ENCODE measurements around the gene PRF1.
"Not testable (repeated sequence)": the region's sequence is repeated elsewhere in the genome, so short reads cannot be mapped to it uniquely, and the experiment has no call there.

PRF1 gene

DNA sequence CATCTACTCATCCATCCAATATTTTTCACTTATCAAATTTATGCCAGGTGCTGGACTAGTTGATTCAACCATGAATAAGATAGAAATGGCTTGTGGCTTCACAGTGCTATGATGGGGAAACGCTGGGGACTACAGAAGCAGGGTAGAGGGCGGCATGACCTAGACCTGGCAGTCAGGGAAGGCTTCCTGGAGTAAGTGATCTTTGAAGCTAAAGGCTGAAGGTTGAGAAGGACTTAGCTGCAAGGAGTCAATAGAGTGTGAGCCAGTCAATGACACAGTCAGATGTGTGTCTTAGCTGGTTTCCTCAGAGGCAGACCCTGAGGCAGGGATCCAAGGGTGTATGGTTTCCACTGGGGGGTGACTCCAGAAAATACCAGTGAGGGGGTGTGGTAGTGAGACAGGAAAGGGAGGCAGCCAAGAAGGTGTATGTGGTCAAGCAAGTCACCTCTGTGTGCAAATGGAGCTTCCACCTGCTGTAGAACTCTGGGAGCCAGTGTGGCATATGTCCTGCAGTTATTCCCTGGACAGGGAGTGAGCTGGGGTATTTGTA is 10.3 kb downstream of the PRF1 start:
- no peak for DNase-seq

DNA sequence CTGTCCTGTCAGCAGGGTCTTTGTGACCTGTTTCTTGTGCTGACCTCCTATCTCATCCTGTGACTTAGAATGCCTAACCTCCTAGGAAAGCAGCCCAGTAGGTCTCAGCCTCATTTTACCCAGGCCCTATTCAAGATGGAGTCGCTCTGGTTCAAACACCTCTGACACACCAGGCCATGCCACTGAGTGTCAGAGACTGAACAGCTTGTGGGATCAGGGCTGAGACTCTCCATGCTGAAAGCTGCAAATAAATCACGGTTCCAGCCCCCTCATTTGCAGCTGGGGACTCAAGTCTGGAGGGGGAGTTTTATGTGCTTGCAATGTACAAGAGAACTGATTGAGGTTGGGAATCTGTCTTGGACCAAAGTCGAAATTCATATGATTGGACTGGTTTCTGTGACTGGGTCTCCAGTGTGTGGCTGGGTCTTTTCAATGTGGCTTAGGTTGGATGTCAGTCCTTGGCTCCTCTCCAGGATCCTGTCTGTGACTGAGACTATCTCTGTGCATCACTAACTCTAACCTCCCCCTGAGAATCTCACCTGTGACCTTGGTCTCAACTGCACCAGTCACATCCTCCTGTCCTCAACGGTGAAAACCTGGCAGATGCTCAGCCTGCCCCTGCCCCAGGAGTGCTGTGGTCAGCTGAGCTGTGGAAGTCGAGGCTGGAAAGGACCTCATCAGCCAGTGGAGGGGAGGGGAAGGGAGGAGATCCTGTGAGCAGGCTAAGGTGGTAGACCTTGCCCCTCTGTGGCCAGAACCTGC is 11.7 kb downstream of the PRF1 start:
- no peak for DNase-seq

DNA sequence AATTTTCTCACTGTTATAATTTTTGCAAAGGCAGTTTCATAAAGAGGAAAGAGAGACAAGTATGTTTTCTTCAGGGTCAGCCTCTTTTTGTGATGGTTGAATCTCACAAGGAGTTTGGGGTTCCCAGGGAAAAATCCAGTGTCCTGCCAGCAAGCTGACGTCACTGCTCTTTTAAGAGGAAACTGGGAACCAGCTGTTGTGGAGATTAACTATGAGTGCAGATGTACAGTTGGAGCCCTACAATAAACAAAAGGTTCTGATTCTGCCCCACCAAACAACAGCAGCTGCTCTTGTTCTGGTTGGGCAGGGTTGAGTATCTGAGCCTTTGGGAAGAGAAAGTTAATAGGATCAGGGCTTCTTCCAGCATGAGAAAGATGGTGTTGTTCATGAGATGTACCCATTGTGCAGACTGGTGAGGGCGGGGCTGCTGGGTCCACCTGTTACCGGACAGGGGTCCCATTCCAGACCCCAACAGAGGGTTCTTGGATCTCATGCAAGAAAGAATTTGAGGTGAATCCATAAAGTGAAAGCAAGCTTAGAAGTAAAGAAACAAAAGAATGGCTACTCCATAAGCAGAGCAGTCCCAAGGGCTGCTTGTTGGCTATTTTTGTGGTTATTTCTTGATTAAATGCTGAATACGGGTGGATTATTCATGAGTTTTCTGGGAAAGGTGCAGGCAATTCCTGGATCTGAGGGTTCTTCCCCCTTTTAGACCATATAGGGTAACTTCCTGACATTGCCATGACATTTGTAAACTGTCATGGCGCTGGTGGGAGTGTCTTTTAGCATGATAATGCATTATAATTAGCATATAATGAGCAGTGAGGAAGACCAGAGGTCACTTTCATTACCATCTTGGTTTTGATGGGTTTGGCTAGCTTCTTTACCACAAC is 12.5 kb downstream of the PRF1 start:
- no peak for DNase-seq

DNA sequence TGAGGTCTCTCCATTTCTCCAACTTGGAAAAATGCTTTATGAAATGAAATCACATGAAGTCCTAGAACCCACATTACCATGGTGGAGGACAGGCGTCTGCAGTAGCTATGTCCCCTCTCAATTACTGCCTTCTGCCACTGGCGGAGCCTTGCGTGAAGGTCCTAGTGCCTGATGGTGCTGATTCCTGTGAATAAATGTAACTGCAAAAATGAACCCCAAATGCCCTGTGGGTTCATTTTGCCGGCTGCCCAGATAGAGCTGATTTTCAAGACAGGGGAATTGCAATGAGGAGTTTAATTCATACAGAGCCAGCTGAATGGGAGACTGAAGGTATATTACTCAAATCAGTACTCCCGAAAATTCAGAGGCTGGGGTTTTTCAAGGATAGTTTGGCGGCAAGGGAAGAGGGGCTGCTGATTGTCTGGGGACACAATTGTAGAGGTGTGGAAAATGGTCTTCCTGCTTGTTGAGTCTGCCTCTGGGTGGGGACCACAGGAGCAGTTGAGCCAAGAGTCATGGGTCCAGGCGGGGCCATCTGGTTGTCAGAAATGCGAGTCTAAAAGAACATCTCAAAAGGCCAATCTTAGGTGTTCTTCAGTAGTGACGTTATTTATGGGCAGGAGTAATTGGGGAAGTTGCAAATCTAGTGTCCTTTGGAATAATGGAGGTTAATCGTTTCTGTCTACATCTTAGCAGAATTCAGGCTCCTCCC is 13.5 kb downstream of the PRF1 start:
- DNase-seq = no peak

DNA sequence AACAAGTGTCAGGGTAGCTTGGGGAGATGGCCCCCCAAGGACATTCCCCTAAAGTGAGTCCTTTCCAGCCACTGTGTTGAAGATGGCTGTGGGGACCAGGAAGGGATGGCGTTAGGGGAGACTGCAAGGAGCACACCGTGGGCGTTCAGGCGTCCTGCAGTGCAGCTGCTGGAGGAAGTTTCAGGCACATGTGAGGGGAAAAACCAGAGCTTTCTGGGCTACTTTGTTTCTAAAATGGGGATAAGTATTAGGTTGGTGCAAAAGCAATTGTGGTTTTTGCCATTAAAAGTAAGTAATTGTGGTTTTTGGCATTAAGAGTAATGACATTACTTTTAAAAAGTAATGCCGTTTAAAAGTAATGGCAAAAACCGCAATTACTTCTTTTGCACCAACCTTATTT is 14.3 kb downstream of the PRF1 start:
- DNase-seq = no peak

DNA sequence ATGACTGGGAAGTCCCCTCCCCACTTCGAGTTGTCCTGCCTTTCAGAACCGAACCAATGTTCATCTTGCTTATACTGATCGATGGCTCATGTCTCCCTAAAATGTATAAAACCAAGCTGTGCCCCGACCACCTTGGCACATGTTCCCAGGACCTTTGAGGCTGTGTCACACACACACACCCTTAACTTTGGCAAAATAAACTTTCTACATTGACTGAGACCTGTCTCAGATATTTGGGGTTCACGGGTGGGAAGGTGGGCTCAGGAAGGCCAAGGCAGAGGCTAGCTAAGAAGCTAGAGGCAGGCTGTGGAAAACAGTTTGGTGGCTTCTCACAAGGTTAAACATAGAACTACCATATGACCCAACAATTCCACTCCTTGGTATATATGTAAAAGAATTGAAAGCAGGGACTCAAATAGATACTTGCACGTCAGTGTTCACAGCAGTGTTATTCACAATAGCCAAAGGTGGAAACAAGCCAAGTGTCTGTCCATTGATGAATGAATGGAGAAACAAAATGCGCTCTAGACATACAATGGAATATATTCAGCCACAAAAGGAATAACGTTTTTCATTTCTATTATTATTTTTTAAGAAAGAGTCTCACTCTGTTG is 15.4 kb downstream of the PRF1 start:
- no peak for DNase-seq

DNA sequence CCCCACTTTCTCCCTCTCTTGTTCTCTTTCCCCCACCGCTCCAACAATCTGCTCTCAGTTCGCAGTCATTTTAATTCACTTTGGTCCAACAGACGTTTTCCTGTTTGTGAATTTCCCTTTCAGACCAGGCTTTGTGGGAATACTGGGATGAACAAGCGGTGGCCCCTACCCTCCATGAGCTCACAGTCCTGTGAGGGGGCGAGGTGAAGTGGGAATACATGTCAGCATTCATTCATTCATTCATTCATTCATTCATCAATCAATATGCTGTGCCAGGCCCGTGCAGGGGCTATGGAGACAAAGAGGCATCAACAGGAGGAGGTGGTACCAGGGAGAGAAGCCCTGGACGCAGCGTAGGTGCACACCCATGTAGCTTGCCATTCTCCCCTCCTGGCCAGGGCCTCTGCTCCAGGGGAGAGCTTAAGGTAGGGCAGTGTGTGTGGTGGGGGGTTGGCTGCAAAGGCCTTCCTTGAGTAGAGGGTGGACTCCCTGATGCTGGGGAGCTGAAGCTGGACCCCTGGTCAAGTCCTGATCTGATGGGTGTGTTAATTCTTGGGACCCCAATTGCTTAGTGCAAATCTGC is 16.1 kb downstream of the PRF1 start:
- DNase-seq = no peak

DNA sequence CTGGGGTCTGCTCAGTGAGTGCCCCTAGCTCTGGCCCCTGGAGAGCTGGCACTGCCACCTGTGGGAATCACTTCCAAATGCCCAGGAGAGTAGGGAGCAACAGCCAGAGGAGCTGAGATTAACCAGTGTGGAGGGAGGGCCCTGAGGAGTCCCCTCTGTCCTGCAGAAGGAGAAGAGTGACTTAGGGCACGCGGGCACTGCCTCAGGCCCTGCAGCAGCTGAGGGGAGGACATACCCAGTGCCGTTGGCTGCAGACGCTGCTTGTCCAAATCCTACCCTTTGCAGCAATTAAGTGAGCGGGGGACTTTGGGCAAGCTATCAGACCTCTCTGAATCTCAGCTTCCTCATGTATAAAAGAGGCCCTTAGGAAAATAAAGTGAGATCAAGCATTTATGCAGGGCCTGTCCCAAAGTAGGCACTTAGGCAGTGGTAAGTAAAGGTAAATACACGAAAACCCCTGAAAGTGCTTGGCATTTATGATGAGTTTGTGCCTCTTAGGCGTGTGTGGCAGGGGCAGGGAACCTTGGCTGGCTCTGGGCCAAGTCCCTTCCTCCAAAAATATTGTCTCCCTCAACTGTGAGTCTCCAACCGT is 16.9 kb downstream of the PRF1 start:
- DNase-seq = no peak

DNA sequence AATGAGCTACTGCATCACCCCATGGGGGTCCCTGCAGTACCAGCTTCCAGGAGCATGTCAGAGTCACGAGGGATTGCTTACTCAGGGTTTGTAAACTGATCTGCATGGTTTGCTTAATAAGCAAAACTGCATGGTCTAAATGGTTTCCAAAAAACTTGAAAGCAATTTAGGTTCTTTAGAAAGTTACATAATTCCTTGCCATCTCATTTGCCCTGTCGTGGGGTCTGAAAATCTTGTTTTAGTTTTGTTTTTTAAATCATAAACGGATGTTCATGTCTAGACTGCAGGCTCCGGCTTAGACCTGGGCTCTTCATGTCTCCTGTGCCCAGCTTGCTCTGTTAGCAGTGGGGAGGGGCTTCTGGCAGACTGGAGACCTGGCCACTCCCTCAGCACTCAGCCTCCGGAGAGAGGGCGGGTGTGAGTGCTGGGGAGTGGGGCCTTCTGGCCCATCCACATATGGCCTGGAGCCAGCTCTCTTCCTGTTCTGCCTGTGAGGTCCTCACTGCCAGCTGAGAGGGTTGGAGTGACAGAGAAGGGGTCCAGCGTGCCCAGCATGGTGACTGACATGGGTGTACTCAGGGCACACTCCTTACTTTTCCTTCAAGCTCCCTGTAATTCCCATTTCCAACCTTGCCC is 17.5 kb downstream of the PRF1 start:
- no peak for DNase-seq

DNA sequence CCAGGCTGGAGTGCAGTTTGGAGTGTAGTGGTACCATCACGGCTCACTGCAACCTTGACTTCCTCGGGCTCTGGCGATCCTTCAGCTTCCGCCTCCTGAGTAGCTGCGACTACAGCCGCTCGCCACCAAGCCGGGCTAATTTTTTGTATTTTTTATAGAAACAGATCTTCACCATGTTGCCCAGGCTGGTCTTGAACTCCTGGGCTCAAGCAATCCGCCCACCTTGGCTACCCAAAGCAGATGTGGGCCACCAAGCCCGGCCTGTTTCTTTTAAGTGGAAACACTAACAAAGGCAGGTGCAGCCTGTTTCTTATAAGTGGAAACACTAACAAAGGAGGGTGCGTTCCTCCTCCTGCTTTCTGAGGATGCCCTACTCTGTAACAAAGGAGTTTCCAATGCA is 18.2 kb downstream of the PRF1 start:
- DNase-seq = no peak

DNA sequence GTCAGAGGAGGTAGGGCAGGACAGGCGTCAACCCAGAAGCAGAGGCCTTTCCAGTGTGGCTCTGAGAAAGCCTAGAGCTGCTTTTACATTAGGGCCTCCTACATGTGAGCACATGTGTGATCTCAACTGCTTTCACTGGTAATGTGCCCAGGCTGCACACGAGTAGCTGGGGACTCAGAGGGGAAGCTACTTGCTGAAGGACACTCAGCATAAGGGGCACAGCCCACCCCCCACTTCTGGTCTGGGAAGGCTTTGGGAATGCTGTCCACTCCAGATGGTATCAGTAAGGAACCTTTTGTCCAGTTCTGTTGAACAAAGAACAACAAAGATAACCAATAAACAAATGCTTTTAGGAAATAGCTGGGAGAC is 18.9 kb downstream of the PRF1 start:
- DNase-seq = no peak

DNA sequence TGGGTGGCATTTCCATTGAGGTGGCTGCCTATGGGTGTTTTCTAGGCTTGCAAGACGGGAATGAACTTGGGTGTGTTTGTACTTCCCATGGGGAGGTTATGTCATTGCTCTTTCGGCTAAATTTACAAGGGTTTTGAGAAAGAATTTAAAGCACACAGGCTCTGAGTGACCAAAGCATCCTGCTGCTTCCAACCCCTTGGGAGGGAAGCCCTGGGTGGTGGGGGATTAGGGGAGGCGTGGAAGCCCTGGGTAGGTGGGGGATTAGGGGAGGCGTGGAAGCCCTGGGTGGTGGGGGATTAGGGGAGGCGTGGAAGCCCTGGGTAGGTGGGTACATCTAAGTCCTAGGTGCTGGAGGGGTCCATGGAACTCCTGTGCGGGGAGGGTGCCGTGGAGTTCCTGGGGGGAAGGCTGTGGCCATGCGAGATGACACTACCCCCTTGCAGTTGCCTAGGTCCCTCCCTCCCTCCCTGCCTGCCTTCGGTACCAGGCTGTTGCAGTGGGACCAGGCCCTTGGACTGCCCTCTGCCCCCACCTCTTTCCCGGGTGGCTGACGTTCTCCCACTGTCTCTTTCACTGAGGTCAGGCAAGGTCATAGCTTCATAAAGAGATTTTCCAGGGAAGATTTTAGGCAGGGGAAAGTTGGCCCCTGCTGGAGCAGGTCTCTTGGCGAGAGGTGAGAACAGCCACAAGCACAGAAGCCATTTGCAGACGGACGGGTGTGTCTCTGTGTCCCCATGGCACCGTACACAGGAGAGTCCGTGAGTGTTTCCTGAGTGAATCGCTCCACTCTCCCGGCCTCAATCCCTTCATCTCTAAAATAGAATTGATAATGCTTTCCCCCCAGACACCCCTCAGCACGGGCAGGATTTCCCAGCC is 19.5 kb downstream of the PRF1 start:
- DNase-seq = no peak

DNA sequence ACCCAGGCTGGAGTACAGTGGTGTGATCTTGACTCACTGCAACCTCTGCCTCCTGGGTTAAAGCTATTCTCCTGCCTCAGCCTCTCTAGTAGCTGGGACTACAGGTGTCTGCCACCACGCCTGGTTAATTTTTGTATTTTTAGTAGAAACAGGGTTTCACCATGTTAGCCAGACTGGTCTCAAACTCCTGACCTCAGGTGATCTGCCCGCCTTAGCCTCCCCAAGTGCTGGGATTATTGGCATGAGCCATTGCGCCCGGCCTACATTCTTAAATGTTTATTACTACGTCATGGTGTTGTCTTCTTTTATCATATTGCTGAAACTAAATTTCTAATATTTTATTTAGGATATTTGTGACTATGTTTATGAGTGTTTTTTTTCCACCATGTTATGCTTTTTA is 21.4 kb downstream of the PRF1 start:
- not testable (repeated sequence) for DNase-seq

DNA sequence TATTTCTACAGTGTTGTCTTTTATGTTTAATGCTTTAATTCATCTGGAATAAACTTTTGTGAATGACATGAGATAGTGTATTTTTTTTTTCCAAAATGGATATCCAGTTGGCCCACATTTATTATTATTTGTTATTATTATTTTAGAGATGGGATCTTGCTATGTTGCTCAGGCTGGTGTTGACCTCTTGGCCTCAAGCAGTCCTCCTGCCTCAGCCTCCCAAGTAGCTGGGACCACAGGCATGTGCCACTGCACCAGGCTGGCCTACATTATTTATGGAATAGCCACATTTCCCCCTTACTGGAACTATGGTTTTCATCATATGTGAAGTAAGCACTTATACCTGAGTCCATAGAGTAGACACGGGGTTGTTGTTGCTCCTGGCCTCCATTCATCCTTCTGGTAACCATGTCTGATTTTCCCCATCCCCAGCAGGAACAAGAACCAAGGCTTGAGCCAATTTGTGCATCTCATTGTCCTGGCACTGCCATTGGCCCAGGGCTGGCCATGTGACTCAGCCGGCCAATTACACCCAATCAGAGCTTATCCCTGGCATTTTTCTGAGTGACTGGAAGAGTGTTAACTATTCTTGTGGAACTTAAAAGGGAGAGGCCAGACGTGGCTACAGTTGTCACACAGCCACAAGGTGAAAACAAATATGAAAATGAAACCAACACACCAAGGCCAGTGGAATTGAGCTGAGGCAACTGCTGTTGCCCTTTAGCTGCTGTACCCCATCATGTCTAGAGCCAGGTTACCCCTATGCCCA is 23.1 kb downstream of the PRF1 start:
- peak; percentile 15 for DNase-seq

DNA sequence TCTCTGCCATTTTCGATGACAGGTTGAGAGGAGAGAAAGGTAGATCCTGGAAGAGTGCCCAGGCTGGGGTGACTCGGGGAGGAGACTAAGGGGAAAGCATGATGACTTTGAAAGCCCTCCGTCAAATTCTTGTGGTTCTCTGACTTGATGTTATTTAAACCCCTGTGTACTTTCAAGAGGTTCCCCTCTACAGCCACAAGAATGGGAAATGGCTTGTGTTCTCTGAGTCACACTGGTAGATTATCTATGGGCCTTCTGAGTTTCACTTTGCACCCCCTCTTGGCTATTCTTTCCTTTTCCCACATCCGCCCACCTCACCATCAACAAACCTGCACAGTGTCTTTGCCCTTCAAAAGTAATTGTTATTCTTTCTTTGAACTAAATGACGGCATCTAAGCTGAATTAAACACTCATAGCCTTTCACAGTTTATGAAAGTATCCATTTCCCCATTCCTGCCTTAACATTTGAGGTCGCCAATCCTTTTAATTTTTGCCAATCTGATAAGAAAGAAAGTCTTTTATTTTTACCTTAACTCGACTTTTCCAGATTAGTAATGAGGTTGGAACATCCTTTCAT is 24.1 kb downstream of the PRF1 start:
- DNase-seq = peak; percentile 85

DNA sequence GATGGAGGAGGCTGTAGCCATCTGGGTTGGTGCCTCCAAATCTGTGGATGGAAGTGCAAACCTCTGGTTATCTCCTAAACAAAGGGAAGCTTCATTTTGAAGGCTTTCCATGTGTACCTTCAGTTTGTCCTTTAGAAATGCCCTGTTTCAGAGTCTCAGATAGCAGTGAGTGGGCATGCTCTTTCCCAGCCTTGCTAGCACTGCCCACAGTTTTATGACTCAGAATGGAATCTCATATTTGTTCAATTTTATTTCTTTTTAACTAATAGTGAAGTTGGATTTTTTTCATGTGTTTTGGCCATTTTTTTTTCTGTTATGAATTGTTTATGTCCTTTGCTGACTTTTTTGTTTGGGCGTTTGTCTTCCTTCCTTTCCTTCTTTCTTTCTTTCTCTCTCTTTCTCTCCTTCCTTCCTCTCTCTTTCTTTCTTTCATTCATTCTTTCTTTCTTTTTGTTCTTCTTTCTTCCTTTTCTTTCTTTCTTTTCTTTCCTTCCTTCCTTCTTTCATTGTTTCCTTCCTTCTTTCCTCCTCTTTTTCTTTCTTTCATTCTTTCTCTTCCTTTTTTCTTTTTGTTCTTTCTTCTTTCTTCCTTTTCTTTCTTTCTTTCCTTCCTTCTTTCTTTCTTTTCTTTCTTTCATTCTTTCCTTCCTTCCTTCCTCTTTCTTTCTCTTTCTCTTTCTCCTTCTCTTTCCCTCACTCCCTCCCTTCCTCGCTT is 25.6 kb downstream of the PRF1 start:
- no peak for DNase-seq

DNA sequence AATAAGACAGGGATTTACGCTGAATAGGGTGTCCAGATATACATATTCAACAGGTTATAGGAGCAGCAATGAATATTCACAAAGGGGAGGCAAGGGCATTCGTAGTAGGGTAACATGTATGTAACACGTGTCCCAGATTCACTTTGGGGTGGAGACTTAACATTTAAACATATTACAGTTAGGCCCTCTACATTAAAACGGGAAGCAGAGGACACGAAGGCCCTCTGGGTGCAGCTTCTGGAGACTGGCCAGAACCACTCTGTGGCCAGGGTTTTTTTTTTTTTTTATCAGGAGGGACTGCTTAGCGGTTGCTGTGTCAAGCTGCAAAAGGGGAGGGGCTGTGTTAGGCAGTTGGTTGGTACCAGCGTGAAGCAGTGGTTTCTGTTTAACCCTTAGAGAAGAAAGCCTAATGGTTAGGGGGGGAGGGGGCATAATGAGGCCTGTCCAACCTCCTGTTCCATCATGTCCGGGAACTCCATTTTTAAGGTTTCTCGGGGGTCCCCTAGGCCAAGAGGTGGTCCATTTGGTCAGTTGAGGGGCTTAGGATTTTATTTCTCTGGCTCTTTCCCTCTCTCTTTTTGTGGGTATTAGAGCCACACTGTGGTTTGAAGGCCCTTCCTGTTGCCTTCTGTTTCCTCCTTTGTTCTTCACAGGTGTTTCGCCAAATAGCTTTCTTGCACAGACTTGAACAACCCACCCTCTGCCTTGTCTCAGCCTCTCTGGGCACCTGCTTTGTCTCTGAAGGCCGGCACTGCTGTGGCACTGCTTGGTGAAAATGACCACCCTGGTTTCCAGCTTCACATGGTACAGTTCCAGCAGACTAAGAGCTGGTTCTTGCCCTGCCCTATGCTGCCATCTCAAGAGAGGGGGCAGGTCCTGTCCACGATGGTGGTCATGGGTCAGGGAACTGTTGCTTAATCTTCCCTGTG is 26.4 kb downstream of the PRF1 start:
- DNase-seq = no peak

DNA sequence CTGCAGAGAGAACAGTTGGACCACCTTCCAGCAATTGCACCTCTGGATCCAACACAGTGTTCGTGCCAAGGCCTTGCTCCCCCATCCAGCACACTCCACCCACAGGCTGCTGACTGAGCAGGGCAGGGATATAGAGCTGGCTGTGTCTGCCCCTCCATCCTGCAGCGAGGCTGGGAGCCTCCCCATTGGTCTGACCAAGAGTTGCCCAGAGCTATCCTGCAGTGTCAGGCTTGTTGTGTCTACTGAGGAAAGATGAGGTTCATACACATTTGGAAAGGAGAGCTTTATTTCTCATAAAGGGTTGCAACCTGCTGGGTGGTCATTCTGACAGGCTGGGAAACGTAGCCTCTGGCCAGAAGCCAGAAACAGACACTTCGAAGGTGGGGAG is 27.1 kb downstream of the PRF1 start:
- DNase-seq = no peak
